Sigmoid colon (tissue), 7 donors: Measurements from ENCODE around the gene GADL1. TPM values are rescaled to one million over a fixed set of nuclear protein-coding genes. Genes with fewer than 3 reads are reported as not detected.

Experiments
- DNase-seq: peaks from one replicate; pipeline ENCODE4 v3.0.0-alpha.2; 2019
- H3K27ac ChIP-seq, 4 donors: fragments of 200-600 bp; sonication (generic); one replicate each; pipeline ENCODE4 v1.5.1; 2016 to 2019; ENCODE audit warnings: mild to moderate bottlenecking in 1 of 4
- H3K27me3 ChIP-seq, 3 donors: fragments of 200-600 bp; sonication (generic); one replicate each; pipeline ENCODE4 v1.5.1; 2019; ENCODE audit warnings: mild to moderate bottlenecking in 1 of 3
- H3K36me3 ChIP-seq, 4 donors: fragments of 200-600 bp; sonication (generic); one replicate each; pipeline ENCODE4 v1.5.1; 2016 to 2019
- H3K4me1 ChIP-seq, 4 donors: fragments of 200-600 bp; sonication (generic); one replicate each; pipeline ENCODE4 v1.5.1; 2017 to 2019
- H3K4me3 ChIP-seq, 4 donors: fragments of 200-600 bp; sonication (generic); one replicate each; pipeline ENCODE4 v1.5.1; 2017 to 2019; ENCODE audit warnings: mild to moderate bottlenecking in 2 of 4, moderate library complexity in 1 of 4
- H3K9me3 ChIP-seq, 4 donors: fragments of 200-600 bp in 3 of 4; sonication (generic) in 3 of 4; one replicate each; pipeline versions ENCODE4 v1.5.1 to v1.6.1; 2013 to 2019
- CTCF ChIP-seq, 4 experiments: fragments of 450-650 bp in 3 of 4; fragments of 200-600 bp in 1 of 4; IDR thresholded peaks; one replicate each; pipeline ENCODE4 v1.5.1; 2016 to 2019; ENCODE audit warnings: antibody characterized with exemption in 4 of 4, mild to moderate bottlenecking in 3 of 4, moderate library complexity in 2 of 4
- EP300 ChIP-seq, 4 donors: sonication (generic); formaldehyde crosslinking; IDR thresholded peaks; one replicate each; pipeline ENCODE4 v1.6.1; 2017; ENCODE audit warnings: antibody characterized with exemption in 4 of 4
- POLR2A ChIP-seq, 2 donors: fragments of 450-650 bp; IDR thresholded peaks; one replicate each; pipeline ENCODE4 v1.6.1; 2016; ENCODE audit warnings: antibody characterized with exemption in 2 of 2, mild to moderate bottlenecking in 2 of 2, moderate library complexity in 2 of 2
- POLR2AphosphoS5 ChIP-seq, 4 donors: sonication (generic); formaldehyde crosslinking; IDR thresholded peaks; one replicate each; pipeline ENCODE4 v1.6.1; 2017; ENCODE audit warnings: antibody characterized with exemption in 4 of 4
- WGBS, 2 donors: extraction: QIAGEN DNeasy Blood & Tissue Kit; methylation state at CpG; one replicate each; pipeline ENCODE4 v1.1.7; 2013; 5-methylcytosine and 5-hydroxymethylcytosine counted together
- intact Hi-C: fragments of 100-400 bp; cut with DNase I; formaldehyde crosslinking; loops from one replicate; pipeline ENCODE4 v1.15.1; 2023
- polyA plus RNA-seq, 3 donors: library from polyadenylated mRNA; stranded (reverse); fragments of 200-250 nt; gene quantifications; one replicate each; pipeline ENCODE4 v1.2.3, GENCODE V29; 2013
- total RNA-seq, 4 donors: library from RNA; depleted of rRNA; stranded (reverse); fragments of >200 nt; gene quantifications; one replicate each; pipeline ENCODE4 v1.1.0, GENCODE V29; 2016
- donor health status: healthy with polysubstance abuse.
- donor health status: Bipolar disorder and iron deficiency.
- donor health status: healthy.

Gene GADL1
- total and polyA plus RNA-seq, 7 donors: not detected

GRCh38 chr3:30681649-30682211 is 212.7 kb downstream of the GADL1 start:
- H3K36me3 ChIP-seq: peaks cover 0 to 31% (median 9%) of the 10 kb centered on the region in 4 donors
- TF ChIP-seq EP300 (IDR thresholded peaks at IDR 0.05) (no peak), POLR2AphosphoS5 (IDR thresholded peaks at IDR 0.05) (peak in 3 of 4 donors; percentile 7 to 59 (median 43))
- peak overlapping the region; percentile 64 to 83 (median 74) for H3K27ac ChIP-seq
- H3K27me3 ChIP-seq: no peaks in the 10 kb centered on the region
- intact Hi-C loops: no loop called here
- H3K9me3 ChIP-seq: no peaks in the 10 kb centered on the region
- no peak overlapping the region for H3K4me3 ChIP-seq
- 62 to 65% methylated on average over 6 of the region's 6 CpGs for WGBS, 2 donors
- H3K4me1 ChIP-seq: peaks cover 0 to 94% (median 87%) of the 10 kb centered on the region in 4 donors
- DNase-seq: peak; percentile 82

- Histone ChIP-seq H3K27ac (peak overlapping the region; percentile 64 to 83 (median 74)), H3K27me3 (no peaks in the 10 kb centered on the region), H3K36me3 (peaks cover 0 to 38% (median 9%) of the 10 kb centered on the region in 4 donors), H3K4me1 (peaks cover 0 to 91% (median 85%) of the 10 kb centered on the region in 4 donors), H3K9me3 (no peaks in the 10 kb centered on the region), H3K4me3 (no peak overlapping the region)
- TF ChIP-seq POLR2AphosphoS5 (IDR thresholded peaks at IDR 0.05): peak in 1 of 4 donors; percentile 45
- no peak for TF ChIP-seq EP300 (IDR thresholded peaks at IDR 0.05)
- WGBS, 2 donors: 73 to 89% methylated on average over 18 of the region's 18 CpGs
- DNase-seq: peak; percentile 84
- intact Hi-C loops: no loop called here
Observed at GRCh38 chr3:30680789-30681648, 213.4 kb downstream of the GADL1 start.

DNA sequence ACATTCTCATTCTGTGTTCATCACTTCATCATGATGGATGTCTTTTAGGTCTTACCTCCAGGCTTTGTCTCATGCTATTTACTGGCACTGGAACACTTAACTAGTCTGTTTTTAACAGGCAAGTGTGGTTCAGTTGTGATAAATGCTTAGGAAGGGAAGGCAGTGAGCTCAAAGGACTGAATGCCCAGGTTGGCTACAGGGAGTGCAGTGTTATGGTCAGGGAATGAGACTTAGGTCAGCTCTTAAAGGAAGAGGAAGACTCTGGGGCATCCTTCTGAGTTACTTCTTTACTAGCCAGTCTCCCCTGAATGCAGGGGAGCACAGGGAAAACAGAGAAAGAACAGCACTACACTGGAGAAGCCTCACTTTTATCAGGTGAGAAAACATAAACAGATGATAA is 215.4 kb downstream of the GADL1 start:
- H3K4me1 ChIP-seq: peaks cover 0 to 73% (median 70%) of the 10 kb centered on the region in 4 donors
- peak overlapping the region in 3 of 4 donors; percentile 70 to 83 (median 78) for H3K27ac ChIP-seq
- intact Hi-C loops: no loop called here

DNA sequence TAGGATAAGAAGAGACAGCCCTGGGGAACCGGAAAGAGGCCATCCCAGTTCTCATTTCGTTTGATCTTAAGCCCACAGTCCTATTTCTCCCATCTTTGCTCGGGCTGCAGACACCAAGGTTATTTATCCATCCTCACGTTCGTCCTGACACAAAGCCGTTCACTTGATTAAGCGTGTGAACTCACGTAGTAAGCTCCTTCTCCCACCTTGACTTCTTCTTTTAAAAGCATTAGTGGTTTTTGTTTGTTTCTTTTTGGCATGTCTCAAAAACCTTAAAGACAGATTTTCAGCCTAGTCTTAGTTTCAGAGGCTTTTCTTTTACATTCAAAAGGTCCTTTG is 217.1 kb downstream of the GADL1 start:
- peaks cover 0 to 72% (median 68%) of the 10 kb centered on the region in 4 donors for H3K4me1 ChIP-seq
- DNase-seq: no peak
- no peaks in the 10 kb centered on the region for H3K27me3 ChIP-seq
- TF ChIP-seq CTCF (IDR thresholded peaks at IDR 0.05): no peak
- TF ChIP-seq POLR2A (IDR thresholded peaks at IDR 0.05): no peak
- TF ChIP-seq EP300 (IDR thresholded peaks at IDR 0.05): no peak
- peak in 1 of 4 donors; percentile 17 for TF ChIP-seq POLR2AphosphoS5 (IDR thresholded peaks at IDR 0.05)
- intact Hi-C loops: no loop called here
- H3K27ac ChIP-seq: peak overlapping the region in 2 of 4 donors; percentile 10 to 12
- H3K4me3 ChIP-seq: no peak overlapping the region
- H3K36me3 ChIP-seq: peaks cover 13 to 73% (median 25%) of the 10 kb centered on the region in 4 donors
- 82 to 83% methylated on average over 8 of the region's 8 CpGs for WGBS, 2 donors
- H3K9me3 ChIP-seq: no peaks in the 10 kb centered on the region

More for the DNA sequence above, 215.4 kb downstream of the GADL1 start:
- TF ChIP-seq CTCF (IDR thresholded peaks at IDR 0.05) (no peak), POLR2A (IDR thresholded peaks at IDR 0.05) (no peak), EP300 (IDR thresholded peaks at IDR 0.05) (no peak), POLR2AphosphoS5 (IDR thresholded peaks at IDR 0.05) (peak in 1 of 4 donors; percentile 13)
- H3K4me3 ChIP-seq: no peak overlapping the region
- H3K36me3 ChIP-seq: peaks cover 13 to 58% (median 20%) of the 10 kb centered on the region in 4 donors
- no peaks in the 10 kb centered on the region for H3K9me3 ChIP-seq
- DNase-seq: no peak
- H3K27me3 ChIP-seq: no peaks in the 10 kb centered on the region

- intact Hi-C loops: no loop called here
- WGBS, 2 donors: 84 to 86% methylated on average over 4 of the region's 4 CpGs
Observed at GRCh38 chr3:30676424-30677346, 217.8 kb downstream of the GADL1 start.

More at GRCh38 chr3:30676424-30677346, 217.8 kb downstream of the GADL1 start:
- no peak overlapping the region for H3K4me3 ChIP-seq
- TF ChIP-seq EP300 (IDR thresholded peaks at IDR 0.05): no peak
- peak overlapping the region in 3 of 4 donors; percentile 8 to 12 (median 10) for H3K27ac ChIP-seq
- peaks cover 0 to 70% (median 66%) of the 10 kb centered on the region in 4 donors for H3K4me1 ChIP-seq
- DNase-seq: no peak
- peaks cover 19 to 80% (median 31%) of the 10 kb centered on the region in 4 donors for H3K36me3 ChIP-seq
- H3K9me3 ChIP-seq: no peaks in the 10 kb centered on the region
- H3K27me3 ChIP-seq: no peaks in the 10 kb centered on the region
